WTC11 (cell line): ENCODE data around the gene ANKRD2.

Source experiments
- AFF4 ChIP-seq: sonication (generic); formaldehyde crosslinking; IDR thresholded peaks from 2 replicates; pipeline ENCODE4 v1.8.1; 2023; ENCODE audit warnings: mild to moderate bottlenecking, missing genetic modification reagents, borderline replicate concordance
- CREB1 ChIP-seq: sonication (generic); formaldehyde crosslinking; IDR thresholded peaks from 2 replicates; pipeline ENCODE4 v1.8.0; 2023; ENCODE audit warnings: mild to moderate bottlenecking, missing genetic modification reagents
- CTCF ChIP-seq: fragments of 200-600 bp; IDR thresholded peaks from 2 replicates; pipeline ENCODE4 v1.8.0; 2022; ENCODE audit warnings: antibody characterized with exemption
- MAX ChIP-seq: sonication (generic); formaldehyde crosslinking; IDR thresholded peaks from 2 replicates; pipeline ENCODE4 v1.8.0; 2022; ENCODE audit warnings: mild to moderate bottlenecking, missing genetic modification reagents
- TEAD1 ChIP-seq: sonication (generic); formaldehyde crosslinking; IDR thresholded peaks from 2 replicates; pipeline ENCODE4 v1.8.0; 2022; ENCODE audit warnings: mild to moderate bottlenecking, missing genetic modification reagents
- TF ChIP-seq, protein P1 (sequence below): sonication (generic); formaldehyde crosslinking; IDR thresholded peaks from 2 replicates; pipeline ENCODE4 v1.8.1; 2022; ENCODE audit warnings: mild to moderate bottlenecking, moderate library complexity, missing genetic modification reagents

DNA sequence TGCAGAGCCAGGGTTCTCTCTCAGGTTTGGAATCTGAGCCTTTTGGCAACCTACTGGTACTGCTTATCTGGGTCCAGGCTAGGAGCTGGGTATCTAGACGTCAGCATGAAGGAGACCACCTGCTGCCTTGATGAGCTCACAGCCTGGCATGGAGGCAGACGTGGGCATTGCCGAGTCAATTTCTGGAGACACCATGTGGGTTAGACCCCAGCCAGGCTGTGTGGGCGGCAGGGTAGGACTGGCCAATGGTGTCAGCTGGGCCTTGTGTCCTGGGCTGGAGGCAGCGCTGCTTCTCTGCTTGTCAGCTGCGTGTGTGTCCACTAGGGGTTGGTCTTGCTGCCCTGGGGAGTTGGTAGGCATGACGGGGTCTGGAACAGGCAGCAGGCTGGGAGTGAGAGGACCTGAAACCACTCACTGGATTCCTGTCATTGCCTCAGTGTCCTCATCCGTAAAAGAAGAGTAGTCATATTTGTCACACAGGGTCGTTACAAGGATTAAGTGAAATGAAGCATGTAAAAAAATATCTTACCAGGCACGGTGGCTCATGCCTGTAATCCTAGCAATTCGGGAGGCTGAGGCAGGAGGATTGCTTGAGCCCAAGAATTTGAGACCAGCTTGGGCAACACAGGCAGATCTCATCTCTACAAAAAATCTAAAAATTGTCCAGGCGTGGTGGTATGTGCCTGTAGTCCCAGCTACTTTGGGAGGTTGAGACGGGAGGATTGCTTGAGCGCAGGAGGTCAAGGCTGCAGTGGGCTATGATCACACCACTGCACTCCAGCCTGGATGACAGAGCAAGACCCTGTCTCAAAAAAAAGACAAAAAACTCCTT, 31.7 kb upstream of the ANKRD2 start:
- TF ChIP-seq CTCF: no peak
- TF ChIP-seq AFF4 (CRISPR knock-in tag): no peak
- no peak for TF ChIP-seq TEAD1 (CRISPR knock-in tag)
- TF ChIP-seq, protein P1, sequence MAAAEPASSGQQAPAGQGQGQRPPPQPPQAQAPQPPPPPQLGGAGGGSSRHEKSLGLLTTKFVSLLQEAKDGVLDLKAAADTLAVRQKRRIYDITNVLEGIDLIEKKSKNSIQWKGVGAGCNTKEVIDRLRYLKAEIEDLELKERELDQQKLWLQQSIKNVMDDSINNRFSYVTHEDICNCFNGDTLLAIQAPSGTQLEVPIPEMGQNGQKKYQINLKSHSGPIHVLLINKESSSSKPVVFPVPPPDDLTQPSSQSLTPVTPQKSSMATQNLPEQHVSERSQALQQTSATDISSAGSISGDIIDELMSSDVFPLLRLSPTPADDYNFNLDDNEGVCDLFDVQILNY (CRISPR knock-in tag): no peak
- TF ChIP-seq CREB1 (CRISPR knock-in tag): no peak
- no peak for TF ChIP-seq MAX
